ENCODE data around the gene AP1M1. TPM values are rescaled to one million over a fixed set of nuclear protein-coding genes. Genes with fewer than 3 reads are reported as not detected.

AP1M1 gene
- total RNA-seq, 1 donor from 2014 or later: 96.2 TPM

DNA sequence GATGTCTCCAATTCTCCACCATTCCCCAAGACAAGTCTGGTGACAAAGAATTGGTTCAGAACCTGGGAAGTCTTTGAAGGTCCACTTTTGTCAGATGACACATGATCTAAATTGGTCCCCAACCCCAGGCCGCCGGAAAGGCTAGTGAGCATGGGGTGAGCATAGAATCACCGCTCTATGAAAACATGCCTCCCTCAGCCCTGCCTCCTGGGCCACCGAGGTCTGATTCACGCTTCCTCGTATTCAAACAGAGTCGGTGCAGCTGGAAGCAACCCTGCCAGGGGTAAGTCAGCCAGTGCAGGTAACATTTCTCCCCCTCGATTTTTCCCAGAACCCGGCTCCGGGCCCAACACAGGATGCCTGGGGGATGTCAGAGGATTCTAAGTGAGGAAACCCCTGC lies 93.0 kb downstream of the AP1M1 start:
- Histone ChIP-seq H3K27me3 (ENCODE audit: control insufficient read depth, insufficient read depth, low read length) (peaks cover 4% of the 10 kb centered on the region), H3K4me3 (ENCODE audit: low read depth, low read length) (no peak overlapping the region)
- TF ChIP-seq, protein P1, sequence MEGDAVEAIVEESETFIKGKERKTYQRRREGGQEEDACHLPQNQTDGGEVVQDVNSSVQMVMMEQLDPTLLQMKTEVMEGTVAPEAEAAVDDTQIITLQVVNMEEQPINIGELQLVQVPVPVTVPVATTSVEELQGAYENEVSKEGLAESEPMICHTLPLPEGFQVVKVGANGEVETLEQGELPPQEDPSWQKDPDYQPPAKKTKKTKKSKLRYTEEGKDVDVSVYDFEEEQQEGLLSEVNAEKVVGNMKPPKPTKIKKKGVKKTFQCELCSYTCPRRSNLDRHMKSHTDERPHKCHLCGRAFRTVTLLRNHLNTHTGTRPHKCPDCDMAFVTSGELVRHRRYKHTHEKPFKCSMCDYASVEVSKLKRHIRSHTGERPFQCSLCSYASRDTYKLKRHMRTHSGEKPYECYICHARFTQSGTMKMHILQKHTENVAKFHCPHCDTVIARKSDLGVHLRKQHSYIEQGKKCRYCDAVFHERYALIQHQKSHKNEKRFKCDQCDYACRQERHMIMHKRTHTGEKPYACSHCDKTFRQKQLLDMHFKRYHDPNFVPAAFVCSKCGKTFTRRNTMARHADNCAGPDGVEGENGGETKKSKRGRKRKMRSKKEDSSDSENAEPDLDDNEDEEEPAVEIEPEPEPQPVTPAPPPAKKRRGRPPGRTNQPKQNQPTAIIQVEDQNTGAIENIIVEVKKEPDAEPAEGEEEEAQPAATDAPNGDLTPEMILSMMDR (IDR thresholded peaks at IDR 0.05; ENCODE audit: insufficient read depth, low read length, poor library complexity, severe bottlenecking): no peak

DNA sequence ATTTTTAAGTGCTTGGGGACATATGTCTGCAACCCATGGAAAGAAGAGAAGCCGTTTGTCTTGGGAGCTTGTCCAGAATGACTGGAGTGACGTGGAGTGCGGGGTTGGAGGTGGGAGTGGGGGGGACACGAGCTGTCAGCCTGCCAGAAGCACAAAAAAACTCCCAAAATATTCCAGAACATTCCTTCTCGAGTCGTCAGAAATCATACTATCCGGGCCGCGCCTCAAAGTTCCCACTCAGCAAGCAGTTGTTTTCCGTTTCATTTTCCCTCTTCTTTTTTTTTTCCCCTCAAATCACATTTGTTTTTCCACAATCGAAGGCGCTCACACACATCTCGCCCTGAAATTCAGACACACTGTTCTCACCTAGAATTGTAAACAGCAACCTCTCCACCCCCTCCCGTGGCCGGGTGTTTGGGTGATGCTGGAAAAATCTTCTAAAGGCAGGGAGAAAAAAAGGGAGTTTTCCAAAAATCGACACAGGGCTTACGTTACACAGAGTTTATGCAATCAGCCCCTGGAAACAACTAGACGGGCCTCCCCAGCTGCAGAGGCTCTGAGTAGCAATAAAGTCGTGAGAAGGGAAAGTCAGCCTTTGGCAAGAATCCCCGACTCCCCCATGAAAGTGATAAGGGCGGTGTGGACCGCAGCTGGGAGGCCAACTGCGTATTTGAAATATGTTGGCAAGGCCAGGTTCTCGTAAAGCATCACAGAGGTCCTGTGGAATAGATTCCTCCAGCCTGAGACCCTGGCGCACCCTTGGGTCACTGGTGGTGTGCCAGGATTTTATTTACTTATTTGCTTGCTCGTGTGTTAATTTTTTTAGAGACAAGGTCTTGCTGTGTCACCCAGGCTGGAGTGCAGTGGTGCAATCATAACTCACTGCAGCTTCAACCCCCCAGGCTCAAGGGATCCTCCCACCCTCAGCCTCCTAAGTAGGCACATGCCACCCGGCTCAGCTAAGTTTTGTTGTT lies 95.7 kb downstream of the AP1M1 start:
- H3K36me3 ChIP-seq (ENCODE audit: control insufficient read depth, insufficient read depth, low read length): no peaks in the 10 kb centered on the region
- peak; percentile 42 for DNase-seq (ENCODE audit: low read depth)
- TF ChIP-seq, protein P1 (IDR thresholded peaks at IDR 0.05; ENCODE audit: insufficient read depth, low read length, poor library complexity, severe bottlenecking): no peak
- no peak overlapping the region for H3K4me3 ChIP-seq (ENCODE audit: low read depth, low read length)
- no peaks in the 10 kb centered on the region for H3K27me3 ChIP-seq (ENCODE audit: control insufficient read depth, insufficient read depth, low read length)

More for the DNA sequence above, 93.0 kb downstream of the AP1M1 start:
- DNase-seq (ENCODE audit: low read depth): no peak
- H3K36me3 ChIP-seq (ENCODE audit: control insufficient read depth, insufficient read depth, low read length): no peaks in the 10 kb centered on the region

DNA sequence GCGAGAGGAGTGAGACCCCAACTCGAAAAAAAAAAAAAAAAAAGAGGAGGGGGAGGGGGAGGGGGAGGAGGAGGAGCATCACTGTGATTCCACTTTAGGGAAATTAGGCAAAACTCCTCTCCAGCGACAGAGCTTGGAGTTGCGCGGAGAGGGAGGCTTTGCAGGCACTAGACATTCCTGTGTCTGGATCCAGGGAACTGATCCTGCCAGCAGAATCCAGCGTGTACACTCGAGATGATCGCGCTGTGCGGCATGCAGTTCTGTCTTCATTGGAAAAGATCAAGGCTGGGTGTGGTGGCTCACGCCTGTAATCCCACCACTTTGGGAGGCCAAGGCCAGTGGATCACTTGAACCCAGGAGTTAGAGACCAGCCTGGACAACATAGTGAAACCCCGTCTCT lies 97.3 kb downstream of the AP1M1 start:
- Histone ChIP-seq H3K27me3 (ENCODE audit: control insufficient read depth, insufficient read depth, low read length) (no peaks in the 10 kb centered on the region), H3K36me3 (ENCODE audit: control insufficient read depth, insufficient read depth, low read length) (no peaks in the 10 kb centered on the region), H3K4me3 (ENCODE audit: low read depth, low read length) (no peak overlapping the region)
- TF ChIP-seq, protein P1 (IDR thresholded peaks at IDR 0.05; ENCODE audit: insufficient read depth, low read length, poor library complexity, severe bottlenecking): no peak
- DNase-seq (ENCODE audit: low read depth): no peak

Other genes with a start within 250 kb of the AP1M1 start
- gene OR10H4, start 248.9 kb upstream of the AP1M1 start, total RNA-seq: not detected in 2 replicates
- gene TPM4, start 121.4 kb upstream of the AP1M1 start, total RNA-seq: 730 and 873 TPM in 2 replicates
- gene RAB8A, start 86.0 kb upstream of the AP1M1 start, total RNA-seq: 43.3 and 52.9 TPM in 2 replicates
- gene HSH2D, start 54.2 kb upstream of the AP1M1 start, total RNA-seq: 0.46 and 1.8 TPM in 2 replicates
- not detected in 2 replicates for gene CIB3, start 24.4 kb upstream of the AP1M1 start, total RNA-seq
- 121 and 145 TPM in 2 replicates for gene FAM32A, start 12.5 kb upstream of the AP1M1 start, total RNA-seq
- 0.67 and 1.9 TPM in 2 replicates for gene KLF2, start 126.9 kb downstream of the AP1M1 start, total RNA-seq

Measured in kidney epithelial cell (primary cell).